Hindlimb muscle (tissue), 1 donor: ENCODE data around the gene KLRC4. TPM values are rescaled to one million over a fixed set of nuclear protein-coding genes. Genes with fewer than 3 reads are reported as not detected.
"Not testable (repeated sequence)": the region's sequence is repeated elsewhere in the genome, so short reads cannot be mapped to it uniquely, and the experiment has no call there.

Experiments
- DNase-seq: peaks from one replicate; pipeline ENCODE4 v3.0.0-alpha.2; 2013
- polyA plus RNA-seq: library from polyadenylated mRNA; unstranded; fragments of 120-200 nt; gene quantifications from one replicate; pipeline ENCODE4 v1.2.1, GENCODE V29; 2013; ENCODE audit not compliant: insufficient read length

Gene KLRC4
- polyA plus RNA-seq, 1 donor = not detected

- DNase-seq = not testable (repeated sequence)
These were observed 13.4 kb downstream of the KLRC4 start for GRCh38 chr12:10396176-10396575.

- DNase-seq = no peak
These were observed 14.1 kb downstream of the KLRC4 start for GRCh38 chr12:10395390-10395998.

GRCh38 chr12:10394531-10395152 lies 14.9 kb downstream of the KLRC4 start:
- not testable (repeated sequence) for DNase-seq

- no peak for DNase-seq
These were observed 16.3 kb downstream of the KLRC4 start for GRCh38 chr12:10393291-10393690.

GRCh38 chr12:10392394-10392930 lies 17.1 kb downstream of the KLRC4 start:
- no peak for DNase-seq

- not testable (repeated sequence) for DNase-seq
These were observed 18.6 kb downstream of the KLRC4 start for GRCh38 chr12:10390991-10391390.

GRCh38 chr12:10389904-10390303 lies 19.7 kb downstream of the KLRC4 start, which contains the start of gene KLRK1:
TSS of gene KLRK1 (minus strand) at chr12:10390041. CDS start at chr12:10388810, 1,231 bp downstream.
- DNase-seq = no peak

GRCh38 chr12:10388624-10389413 lies 20.7 kb downstream of the KLRC4 start:
- no peak for DNase-seq

GRCh38 chr12:10387498-10387897 lies 22.1 kb downstream of the KLRC4 start:
- DNase-seq = not testable (repeated sequence)

- DNase-seq = no peak
These were observed 22.7 kb downstream of the KLRC4 start for GRCh38 chr12:10386857-10387256.

GRCh38 chr12:10385166-10385613 lies 24.4 kb downstream of the KLRC4 start:
- no peak for DNase-seq

GRCh38 chr12:10384191-10384590 lies 25.4 kb downstream of the KLRC4 start:
- DNase-seq = no peak

- no peak for DNase-seq
These were observed 27.5 kb downstream of the KLRC4 start for GRCh38 chr12:10381928-10382628.

GRCh38 chr12:10378737-10379136 lies 30.8 kb downstream of the KLRC4 start:
- DNase-seq = not testable (repeated sequence)

- DNase-seq = no peak
These were observed 34.9 kb downstream of the KLRC4 start for GRCh38 chr12:10374624-10375018.

GRCh38 chr12:10372559-10372958 lies 37.0 kb downstream of the KLRC4 start:
- no peak for DNase-seq

GRCh38 chr12:10371893-10372535 lies 37.5 kb downstream of the KLRC4 start:
- not testable (repeated sequence) for DNase-seq

- DNase-seq = no peak
These were observed 39.8 kb downstream of the KLRC4 start for GRCh38 chr12:10369557-10370415.

GRCh38 chr12:10368206-10369171 lies 41.1 kb downstream of the KLRC4 start:
- no peak for DNase-seq

GRCh38 chr12:10367714-10368113 lies 41.8 kb downstream of the KLRC4 start:
- DNase-seq = not testable (repeated sequence)
